Fibroblast of skin of back (primary cell): ENCODE results near the gene ARHGAP24.
A peak's percentile ranks its signal among the peaks of the same experiment; 100 is the strongest.

Experiments used
- DNase-seq: peaks from one replicate; pipeline ENCODE4 v3.0.0-alpha.2; 2013

The ARHGAP24 gene

GRCh38 chr4:85587952-85588351 is 113.0 kb downstream of the ARHGAP24 start:
- no peak for DNase-seq

GRCh38 chr4:85591406-85592098 is 116.6 kb downstream of the ARHGAP24 start:
- DNase-seq = peak; percentile 35

- no peak for DNase-seq
Measured at GRCh38 chr4:85595098-85595775, 120.3 kb downstream of the ARHGAP24 start.

- DNase-seq = no peak
Measured at GRCh38 chr4:85595796-85596559, 121.0 kb downstream of the ARHGAP24 start.

- DNase-seq = no peak
Measured at GRCh38 chr4:85598936-85599335, 124.0 kb downstream of the ARHGAP24 start.

GRCh38 chr4:85600501-85600900 is 125.6 kb downstream of the ARHGAP24 start:
- DNase-seq = peak; percentile 22

DNA sequence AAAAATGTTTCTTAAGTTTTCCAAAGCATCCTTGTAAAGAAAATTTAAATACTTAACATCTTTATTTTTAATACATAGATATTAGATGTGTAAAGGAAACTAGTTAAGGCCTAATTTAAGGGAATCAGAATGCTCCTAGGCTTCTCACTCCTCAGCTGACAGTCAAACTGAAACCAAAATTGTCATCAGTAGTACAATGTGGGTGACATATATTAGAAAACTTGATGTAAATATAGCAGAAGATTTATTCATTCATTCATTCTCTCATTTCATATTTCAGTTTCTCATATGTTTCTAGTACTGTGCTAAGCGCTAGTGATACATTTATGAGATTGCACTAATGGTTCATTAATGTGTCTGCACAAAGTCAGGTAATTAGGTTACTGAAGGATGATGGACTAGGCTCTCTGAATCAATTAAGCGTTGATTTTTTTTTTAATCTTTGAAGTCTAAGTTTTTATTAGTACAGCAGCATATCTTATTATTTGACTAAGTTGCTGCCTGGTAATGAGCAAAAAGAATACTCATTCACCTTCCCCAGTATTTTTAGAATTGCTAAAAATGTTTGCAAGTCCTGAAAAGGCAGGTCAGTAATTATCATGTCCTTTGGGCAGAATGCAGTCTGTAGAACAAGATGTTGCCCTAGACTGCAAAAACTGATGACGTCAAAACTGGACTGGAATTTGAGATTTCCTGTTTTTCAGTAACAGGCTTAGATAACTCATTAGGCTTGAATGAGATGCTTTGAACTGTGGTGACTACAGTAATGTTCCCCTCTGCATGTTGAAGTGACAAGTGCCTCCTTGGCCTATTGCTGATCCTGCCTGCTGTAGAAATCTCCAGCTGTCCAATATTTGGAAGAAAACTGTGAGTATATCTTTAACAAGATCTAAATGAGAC is 128.7 kb downstream of the ARHGAP24 start:
- peak; percentile 3 for DNase-seq

GRCh38 chr4:85606505-85606904 is 131.6 kb downstream of the ARHGAP24 start:
- no peak for DNase-seq

- DNase-seq = no peak
Measured at GRCh38 chr4:85607624-85608023, 132.7 kb downstream of the ARHGAP24 start.

DNA sequence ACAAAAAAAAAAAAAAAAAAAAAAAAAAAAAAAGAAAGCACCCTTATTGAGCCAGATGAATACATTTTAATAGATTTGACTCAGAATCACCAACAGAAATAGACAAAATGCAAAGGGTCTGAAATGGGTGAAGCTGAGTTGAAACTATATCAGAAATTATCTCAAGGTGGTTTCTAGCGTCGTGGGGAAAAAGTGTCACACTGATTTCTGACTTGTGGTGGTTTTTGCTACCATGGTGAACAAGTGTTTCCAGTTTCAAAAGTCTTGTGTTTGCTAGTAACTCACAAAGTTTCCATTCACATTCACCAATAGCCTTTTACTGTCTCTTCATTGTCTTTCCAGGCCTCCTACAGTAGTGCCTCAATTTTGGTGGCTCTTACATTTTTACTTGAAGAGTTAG is 135.5 kb downstream of the ARHGAP24 start:
- DNase-seq = no peak

- no peak for DNase-seq
Measured at GRCh38 chr4:85611661-85612060, 136.7 kb downstream of the ARHGAP24 start.

DNA sequence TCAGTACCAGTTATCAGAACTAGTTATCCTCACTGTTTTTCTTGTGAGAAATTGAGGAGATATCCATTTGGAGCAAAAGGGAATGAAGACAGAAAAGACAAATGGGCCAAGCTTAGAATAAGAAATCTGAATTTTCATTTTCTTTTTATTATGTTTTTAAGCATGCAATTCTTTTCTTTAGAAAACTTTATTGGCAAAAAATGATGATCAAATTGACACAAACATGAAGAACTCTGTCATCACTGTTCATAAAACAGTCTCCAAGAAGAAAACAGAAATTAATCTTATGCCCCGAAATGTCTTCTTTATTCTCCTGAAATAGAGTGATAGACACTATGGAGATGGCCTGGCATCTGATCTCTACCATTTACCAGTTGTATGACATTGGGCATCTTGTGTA is 139.0 kb downstream of the ARHGAP24 start:
- no peak for DNase-seq

GRCh38 chr4:85615952-85616351 is 141.0 kb downstream of the ARHGAP24 start:
- DNase-seq = no peak

- DNase-seq = no peak
Measured at GRCh38 chr4:85617202-85617601, 142.3 kb downstream of the ARHGAP24 start.

DNA sequence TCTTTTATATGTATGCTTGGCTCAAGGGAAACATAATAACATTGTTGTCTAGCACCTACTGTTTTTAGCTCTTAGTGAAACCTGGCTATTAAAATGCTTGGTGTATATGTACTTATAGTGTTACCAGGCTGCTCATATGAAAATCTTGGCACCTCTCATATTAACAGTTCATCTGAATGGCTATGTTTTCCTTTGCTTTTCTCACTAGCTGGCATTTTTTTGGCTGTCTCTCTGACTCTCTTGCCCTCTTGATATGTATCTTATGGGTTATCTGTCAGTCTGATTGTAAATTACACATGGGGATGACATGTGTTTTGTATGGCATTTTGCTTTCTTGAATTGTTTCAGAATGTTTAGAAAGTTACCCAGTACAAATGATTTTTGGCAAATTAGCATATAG is 158.0 kb downstream of the ARHGAP24 start:
- DNase-seq = no peak

DNA sequence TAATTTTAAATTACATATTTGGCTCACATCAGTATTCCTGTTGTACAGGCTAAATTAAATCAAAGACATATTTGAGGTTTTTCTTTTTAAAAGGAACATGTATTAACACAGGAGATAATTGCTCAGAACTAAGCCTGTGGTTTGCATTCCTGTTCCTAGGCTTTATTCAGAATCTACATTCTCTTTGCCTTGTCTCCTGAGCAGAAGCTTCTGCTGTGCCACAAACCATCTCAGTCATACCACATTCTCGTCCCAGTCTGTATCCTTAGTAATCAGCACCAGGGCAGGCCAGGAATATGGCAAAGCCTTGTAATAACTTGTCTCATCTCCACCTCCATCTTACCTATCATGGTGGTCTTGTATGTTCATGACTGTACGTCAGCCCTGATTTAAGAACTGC is 162.8 kb downstream of the ARHGAP24 start:
- no peak for DNase-seq

DNA sequence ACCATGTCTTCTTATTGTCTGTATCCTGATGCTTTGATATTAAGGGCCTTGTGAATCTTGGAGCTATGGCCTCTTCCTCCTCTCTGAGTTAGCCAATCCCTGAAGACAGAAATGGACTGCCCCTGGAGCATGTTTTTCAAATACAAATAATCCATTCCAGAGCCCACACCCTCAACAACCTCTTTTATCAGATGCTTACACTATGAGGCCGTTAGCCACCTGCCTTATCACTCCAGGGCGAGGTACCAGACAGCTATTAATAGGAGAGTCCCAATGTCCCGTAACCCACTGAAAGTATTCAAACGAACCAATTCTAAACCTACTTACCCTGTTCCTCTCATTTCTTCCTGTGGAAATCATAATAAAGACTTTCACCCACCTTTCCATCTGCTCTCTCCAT is 165.0 kb downstream of the ARHGAP24 start:
- no peak for DNase-seq

- no peak for DNase-seq
Measured at GRCh38 chr4:85642356-85643100, 167.6 kb downstream of the ARHGAP24 start.

GRCh38 chr4:85644061-85644460 is 169.1 kb downstream of the ARHGAP24 start:
- DNase-seq = no peak

GRCh38 chr4:85650908-85651307 is 176.0 kb downstream of the ARHGAP24 start:
- no peak for DNase-seq

DNA sequence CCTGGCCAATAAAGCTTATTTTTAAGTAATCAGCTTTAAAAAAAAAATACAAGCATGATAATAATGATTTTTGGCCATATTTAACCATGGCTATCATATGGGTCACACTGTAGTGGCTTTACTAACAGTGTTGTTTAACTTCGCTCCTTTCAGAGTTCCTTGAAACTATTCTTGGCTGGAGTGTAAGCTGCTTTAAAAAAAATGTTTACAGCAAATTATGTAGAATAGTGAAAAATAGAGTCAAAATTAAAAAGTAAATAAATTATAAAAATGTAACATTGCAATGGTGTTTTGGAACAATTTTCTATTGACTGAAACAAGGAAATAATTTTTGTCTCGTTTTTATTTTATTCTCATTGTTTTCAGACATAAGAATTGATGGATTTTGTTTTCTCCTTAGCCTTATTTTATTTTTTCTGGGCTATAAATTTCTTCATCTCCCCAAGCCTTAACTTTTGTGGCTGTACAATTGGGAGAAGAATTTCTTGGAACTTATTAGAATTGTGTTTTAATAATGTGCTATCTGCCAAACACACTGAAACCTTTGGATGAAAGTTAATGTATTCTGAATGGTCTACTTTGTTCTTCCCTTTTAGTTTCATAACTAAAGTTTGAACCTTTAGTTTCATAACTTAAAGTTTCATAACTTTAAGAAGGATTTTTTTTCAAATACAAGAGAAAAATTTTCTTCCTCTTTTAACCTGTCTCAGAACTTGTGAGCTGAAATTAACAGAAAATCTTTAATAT is 182.0 kb downstream of the ARHGAP24 start:
- DNase-seq = no peak
